ENCODE measurements around the gene EPB41L4B. TPM values are rescaled to one million over a fixed set of nuclear protein-coding genes. Genes with fewer than 3 reads are reported as not detected.

The EPB41L4B gene
- total and polyA plus RNA-seq, 2 of the 4 experiments (the other 2 are of a cell fraction) = 0.36 to 0.54 TPM

- no peak overlapping the region for H2AK5ac ChIP-seq (ENCODE audit: low read depth, low read length)
- in situ Hi-C loops (cut with MboI; ENCODE audit: low sequenced_read_pairs) (no loop called here), dilution Hi-C loops (cut with HindIII; ENCODE audit: low sequenced_read_pairs, unreplicated experiment) (no loop called here), intact Hi-C loops (cut with micrococcal nuclease) (loop anchor here (10.0 kb wide), 1 partner anchor 63 kb away; no protein-coding TSS in a partner anchor)
- no peak overlapping the region for H2BK120ac ChIP-seq (ENCODE audit: low read depth, low read length)
- H3K18ac ChIP-seq (ENCODE audit: low read depth, low read length) = no peak overlapping the region
- no peak overlapping the region for H2AFZ ChIP-seq (replicated peaks; ENCODE audit: low read length, poor library complexity)
- no peaks in the 10 kb centered on the region for H3K9me3 ChIP-seq (ENCODE audit: control insufficient read depth, insufficient read depth, low read length)
- ChIA-PET POLR2A (ENCODE audit: unreplicated experiment) (no interaction called here), CTCF (no interaction called here)
- TF ChIP-seq USF2 (IDR thresholded peaks at IDR 0.05; ENCODE audit: low read depth, low read length) (no peak), ELK1 (IDR thresholded peaks at IDR 0.05; ENCODE audit: borderline replicate concordance, low read depth, low read length) (no peak), RFX5 (IDR thresholded peaks at IDR 0.05; ENCODE audit: low read depth, low read length) (no peak), RAD21 (IDR thresholded peaks at IDR 0.05; ENCODE audit: low read length) (no peak), FOS (IDR thresholded peaks at IDR 0.05; ENCODE audit: low read depth, low read length) (no peak), POLR2A (IDR thresholded peaks at IDR 0.05; ENCODE audit: low read depth, low read length) (no peak), MAFK (IDR thresholded peaks at IDR 0.05; ENCODE audit: low read depth, low read length) (no peak), BHLHE40 (IDR thresholded peaks at IDR 0.05; ENCODE audit: low read depth, low read length) (no peak)
- H4K8ac ChIP-seq (ENCODE audit: low read depth in 2 of 2, low read length in 2 of 2) = no peak overlapping the region
- H3K56ac ChIP-seq (ENCODE audit: extremely low read depth, insufficient read depth, low read length) = no peak overlapping the region
- H3K9ac ChIP-seq (ENCODE audit: low read depth, low read length) = no peak overlapping the region
- H3K4me2 ChIP-seq (ENCODE audit: low read depth, low read length) = no peak overlapping the region
- ATAC-seq (ENCODE audit: low read depth) (no peak), DNase-seq (no peak)
- H3K36me3 ChIP-seq (ENCODE audit: control insufficient read depth, insufficient read depth, low read length) = no peaks in the 10 kb centered on the region
- 67% methylated on average over 9 of the region's 9 CpGs; no CpG with 5 or more reads in 1 of the 2 experiments for WGBS, 2 experiments (ENCODE audit: extremely low coverage in 2 of 2, insufficient read length in 1 of 2)
- no peak overlapping the region for H3K14ac ChIP-seq (replicated peaks; ENCODE audit: low read depth, low read length)
- H3K23ac ChIP-seq (ENCODE audit: low read depth, low read length) = no peak overlapping the region
- no peak overlapping the region for H2BK20ac ChIP-seq (ENCODE audit: low read depth, low read length)
- no peak overlapping the region for H3K4ac ChIP-seq (ENCODE audit: low read depth, low read length)
- no peaks in the 10 kb centered on the region for H3K79me1 ChIP-seq (ENCODE audit: low read depth in 1 of 2, low read length in 2 of 2)
- H2BK15ac ChIP-seq (ENCODE audit: low read depth, low read length) = no peak overlapping the region
- H3K27me3 ChIP-seq (ENCODE audit: control insufficient read depth, insufficient read depth, low read length) = peaks cover 6% of the 10 kb centered on the region
- no peak overlapping the region for H3K4me3 ChIP-seq (ENCODE audit: insufficient read depth, low read depth, low read length)
- H4K20me1 ChIP-seq (ENCODE audit: insufficient read depth, low read length) = no peaks in the 10 kb centered on the region
- H2AK9ac ChIP-seq (replicated peaks; ENCODE audit: low read depth, low read length, poor library complexity) = no peak overlapping the region
- no peak overlapping the region for H4K91ac ChIP-seq (ENCODE audit: insufficient read depth, low read depth, low read length)
- H3K4me1 ChIP-seq (ENCODE audit: control insufficient read depth, insufficient read depth, low read length) = no peaks in the 10 kb centered on the region
- no peak overlapping the region for H2BK5ac ChIP-seq (ENCODE audit: low read depth, low read length, poor library complexity, severe bottlenecking)
- H3K27ac ChIP-seq (ENCODE audit: insufficient read depth, low read length) = no peak overlapping the region
- BruUV-seq (replicated peaks) = no TSS peak
- H4K5ac ChIP-seq (ENCODE audit: low read depth, low read length) = no peak overlapping the region
- no peaks in the 10 kb centered on the region for H3K9me1 ChIP-seq (ENCODE audit: insufficient read depth, low read length)
Observed at GRCh38 chr9:109277451-109277850, 43.4 kb downstream of the EPB41L4B start.

All from IMR-90 (cell line).